ENCODE measurements around the gene CERT1. TPM values are rescaled to one million over a fixed set of nuclear protein-coding genes. Genes with fewer than 3 reads are reported as not detected.
A peak's percentile ranks its signal among the peaks of the same experiment; 100 is the strongest.
"Not testable (repeated sequence)": the region's sequence is repeated elsewhere in the genome, so short reads cannot be mapped to it uniquely, and the experiment has no call there.

Gene CERT1
- polyA plus RNA-seq, 2 donors, result 13.4 to 13.5 TPM

DNA sequence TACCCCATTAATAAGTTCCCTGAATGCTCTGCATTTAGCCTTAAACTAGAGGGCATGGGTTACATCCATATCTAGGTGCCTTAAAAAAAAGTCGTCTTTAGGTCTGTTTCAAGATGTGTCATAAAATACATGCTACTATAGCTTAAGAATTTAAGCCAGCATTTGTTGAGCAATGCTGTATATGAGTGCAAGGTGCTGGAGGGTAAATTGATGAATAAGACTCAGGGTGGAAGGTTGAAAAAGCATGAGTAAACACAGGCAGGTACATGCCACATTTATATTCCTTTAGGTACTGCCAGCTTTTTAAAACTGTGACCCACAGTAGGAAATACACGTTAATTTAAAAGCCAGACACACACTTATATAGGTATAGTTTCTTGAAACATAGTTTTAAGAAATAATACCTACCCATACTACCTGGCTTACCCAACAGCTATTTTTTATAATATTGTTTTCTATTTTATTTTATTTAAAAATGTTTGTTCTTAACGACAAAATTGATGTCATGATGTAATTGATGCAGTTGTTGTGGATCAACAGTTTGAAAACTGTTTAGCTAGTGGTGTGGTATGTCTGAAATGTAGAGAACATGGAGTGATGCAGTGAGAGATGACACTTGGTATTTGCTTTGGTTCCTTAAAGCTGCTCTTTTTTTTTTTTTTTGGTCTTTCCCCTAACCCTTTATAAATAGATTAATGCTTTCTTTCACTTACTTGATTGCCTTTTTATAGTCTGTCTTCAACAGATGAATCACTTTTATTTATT, 170.5 kb downstream of the CERT1 start:
- 46 to 55% methylated on average over 3 of the region's 3 CpGs for WGBS, 2 donors
- no peaks in the 10 kb centered on the region for H3K9me3 ChIP-seq (ENCODE audit: control insufficient read depth in 2 of 2, insufficient read depth in 1 of 2, low read depth in 1 of 2, low read length in 1 of 2)
- H3K36me3 ChIP-seq (ENCODE audit: control insufficient read depth in 2 of 2, insufficient read depth in 2 of 2, low read length in 1 of 2), result peaks cover 0 to under 1% of the 10 kb centered on the region in 2 donors
- H3K27ac ChIP-seq (ENCODE audit: low read depth in 2 of 2, low read length in 1 of 2), result no peak overlapping the region
- H3K4me3 ChIP-seq (ENCODE audit: low read depth in 1 of 2, low read length in 2 of 2), result no peak overlapping the region
- no peaks in the 10 kb centered on the region for H3K27me3 ChIP-seq (ENCODE audit: control insufficient read depth in 1 of 2, insufficient read depth in 2 of 2, low read length in 2 of 2)
- H3K4me1 ChIP-seq (ENCODE audit: control insufficient read depth in 2 of 2, insufficient read depth in 2 of 2, low read length in 1 of 2), result no peaks in the 10 kb centered on the region

DNA sequence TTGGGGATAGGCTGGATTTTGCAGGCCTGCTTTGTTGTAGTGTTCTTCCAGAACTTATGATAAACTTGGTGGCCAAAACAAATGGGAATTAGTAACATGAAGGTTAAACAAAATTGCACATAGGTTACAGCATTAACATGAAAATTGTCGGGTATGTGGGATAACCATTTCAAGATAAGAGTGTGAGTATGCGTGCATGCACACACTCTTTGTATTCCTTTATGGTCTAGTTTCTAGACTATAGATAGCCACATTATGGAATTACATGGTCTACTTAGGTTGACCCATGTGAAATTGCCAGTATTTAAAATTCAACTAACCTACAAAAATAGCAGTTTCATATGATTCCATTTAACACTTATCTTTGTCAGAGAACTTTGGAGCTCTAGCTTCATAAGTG, 173.0 kb downstream of the CERT1 start:
- no peak overlapping the region for H3K27ac ChIP-seq (ENCODE audit: low read depth in 2 of 2, low read length in 1 of 2)

DNA sequence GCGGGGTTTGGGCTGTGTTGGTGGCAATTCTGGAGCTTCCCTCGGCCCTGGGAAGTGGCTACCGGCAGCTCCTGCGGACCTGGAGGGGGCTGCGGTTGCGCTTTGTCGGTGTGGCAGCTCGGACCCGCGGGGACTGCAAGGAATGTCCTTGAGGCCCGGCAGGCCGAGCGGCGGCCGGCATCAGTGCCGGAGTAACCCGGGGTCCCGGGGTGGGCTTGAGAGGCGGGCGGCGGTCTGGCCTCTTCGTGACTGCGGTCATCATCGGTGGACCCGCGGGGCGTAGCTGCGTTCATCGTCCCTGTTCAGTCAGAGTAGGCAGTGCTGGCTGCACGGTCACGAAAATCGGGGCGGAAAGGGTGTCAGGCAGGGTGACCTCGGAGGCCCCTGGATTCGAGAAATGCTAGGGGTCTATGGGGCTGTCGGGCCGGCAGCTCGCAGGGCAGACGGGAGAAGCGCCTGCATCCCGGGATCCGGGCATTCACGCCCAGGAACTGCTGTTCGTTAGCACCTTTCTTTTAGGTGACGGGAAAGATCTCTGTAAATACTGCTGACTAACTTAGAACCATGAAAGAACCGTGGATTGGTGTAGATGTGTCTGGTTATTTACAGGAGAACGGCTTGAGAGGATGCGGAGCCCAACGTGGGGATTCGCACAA, 173.9 kb downstream of the CERT1 start:
- Histone ChIP-seq H3K4me1 (ENCODE audit: control insufficient read depth in 2 of 2, insufficient read depth in 2 of 2, low read length in 1 of 2) (no peaks in the 10 kb centered on the region), H3K4me3 (ENCODE audit: low read depth in 1 of 2, low read length in 2 of 2) (peak overlapping the region; percentile 72 to 77), H3K36me3 (ENCODE audit: control insufficient read depth in 2 of 2, insufficient read depth in 2 of 2, low read length in 1 of 2) (no peaks in the 10 kb centered on the region), H3K9me3 (ENCODE audit: control insufficient read depth in 2 of 2, insufficient read depth in 1 of 2, low read depth in 1 of 2, low read length in 1 of 2) (no peaks in the 10 kb centered on the region), H3K27ac (ENCODE audit: low read depth in 2 of 2, low read length in 1 of 2) (peak overlapping the region; percentile 88 to 94), H3K27me3 (ENCODE audit: control insufficient read depth in 1 of 2, insufficient read depth in 2 of 2, low read length in 2 of 2) (no peaks in the 10 kb centered on the region)
- 0% methylated on average over 47 to 50 of the region's 50 CpGs for WGBS, 2 donors

More for the DNA sequence above, 173.0 kb downstream of the CERT1 start:
- Histone ChIP-seq H3K36me3 (ENCODE audit: control insufficient read depth in 2 of 2, insufficient read depth in 2 of 2, low read length in 1 of 2) (no peaks in the 10 kb centered on the region), H3K27me3 (ENCODE audit: control insufficient read depth in 1 of 2, insufficient read depth in 2 of 2, low read length in 2 of 2) (no peaks in the 10 kb centered on the region), H3K4me3 (ENCODE audit: low read depth in 1 of 2, low read length in 2 of 2) (peak overlapping the region; percentile 72 to 77), H3K9me3 (ENCODE audit: control insufficient read depth in 2 of 2, insufficient read depth in 1 of 2, low read depth in 1 of 2, low read length in 1 of 2) (no peaks in the 10 kb centered on the region), H3K4me1 (ENCODE audit: control insufficient read depth in 2 of 2, insufficient read depth in 2 of 2, low read length in 1 of 2) (no peaks in the 10 kb centered on the region)
- WGBS, 2 donors, result 56 to 57% methylated on average over 2 of the region's 2 CpGs

DNA sequence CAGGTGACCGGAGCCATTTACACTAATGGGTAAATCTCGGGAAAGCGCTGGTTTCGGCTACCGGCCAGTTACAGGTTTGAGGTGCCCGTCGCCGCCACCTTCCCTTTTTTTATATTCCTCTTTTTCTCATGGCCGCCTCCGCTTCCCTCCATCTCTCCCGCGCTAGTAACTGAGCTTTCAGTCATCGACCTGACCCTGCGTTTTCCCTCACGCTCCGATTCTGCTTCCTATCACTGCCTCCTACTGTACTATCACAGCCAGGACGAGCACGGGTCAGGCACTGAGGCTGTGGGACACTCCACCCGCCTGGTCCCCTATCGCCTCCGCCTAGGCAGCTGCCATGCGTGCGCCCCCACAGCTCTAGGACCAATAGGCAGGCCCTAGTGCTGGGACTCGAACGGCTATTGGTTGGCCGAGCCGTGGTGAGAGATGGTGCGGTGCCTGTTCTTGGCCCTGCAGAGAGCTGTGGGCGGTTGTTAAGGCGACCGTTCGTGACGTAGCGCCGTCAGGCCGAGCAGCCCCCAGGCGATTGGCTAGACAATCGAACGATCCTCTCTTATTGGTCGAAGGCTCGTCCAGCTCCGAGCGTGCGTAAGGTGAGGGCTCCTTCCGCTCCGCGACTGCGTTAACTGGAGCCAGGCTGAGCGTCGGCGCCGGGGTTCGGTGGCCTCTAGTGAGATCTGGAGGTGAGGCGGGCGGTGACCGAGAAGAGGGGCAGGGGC, 174.7 kb downstream of the CERT1 start, which contains the start of gene HMGCR:
Gene HMGCR (plus strand): TSS at position 606 of the 722 bp plus-strand sequence. CDS start 5,386 bp downstream, outside the sequence.
- Histone ChIP-seq H3K27ac (ENCODE audit: low read depth in 2 of 2, low read length in 1 of 2) (peak within 1 kb of the TSS; percentile 95 to 97), H3K4me3 (ENCODE audit: low read depth in 1 of 2, low read length in 2 of 2) (peak within 1 kb of the TSS; percentile 72 to 77), H3K9me3 (ENCODE audit: control insufficient read depth in 2 of 2, insufficient read depth in 1 of 2, low read depth in 1 of 2, low read length in 1 of 2) (no peaks in the 10 kb centered on the region), H3K27me3 (ENCODE audit: control insufficient read depth in 1 of 2, insufficient read depth in 2 of 2, low read length in 2 of 2) (no peaks in the 10 kb centered on the region), H3K4me1 (ENCODE audit: control insufficient read depth in 2 of 2, insufficient read depth in 2 of 2, low read length in 1 of 2) (no peaks in the 10 kb centered on the region), H3K36me3 (ENCODE audit: control insufficient read depth in 2 of 2, insufficient read depth in 2 of 2, low read length in 1 of 2) (no peaks in the 10 kb centered on the region)
- WGBS, 2 donors, result 0 to 1% methylated on average over 56 of the region's 56 CpGs

DNA sequence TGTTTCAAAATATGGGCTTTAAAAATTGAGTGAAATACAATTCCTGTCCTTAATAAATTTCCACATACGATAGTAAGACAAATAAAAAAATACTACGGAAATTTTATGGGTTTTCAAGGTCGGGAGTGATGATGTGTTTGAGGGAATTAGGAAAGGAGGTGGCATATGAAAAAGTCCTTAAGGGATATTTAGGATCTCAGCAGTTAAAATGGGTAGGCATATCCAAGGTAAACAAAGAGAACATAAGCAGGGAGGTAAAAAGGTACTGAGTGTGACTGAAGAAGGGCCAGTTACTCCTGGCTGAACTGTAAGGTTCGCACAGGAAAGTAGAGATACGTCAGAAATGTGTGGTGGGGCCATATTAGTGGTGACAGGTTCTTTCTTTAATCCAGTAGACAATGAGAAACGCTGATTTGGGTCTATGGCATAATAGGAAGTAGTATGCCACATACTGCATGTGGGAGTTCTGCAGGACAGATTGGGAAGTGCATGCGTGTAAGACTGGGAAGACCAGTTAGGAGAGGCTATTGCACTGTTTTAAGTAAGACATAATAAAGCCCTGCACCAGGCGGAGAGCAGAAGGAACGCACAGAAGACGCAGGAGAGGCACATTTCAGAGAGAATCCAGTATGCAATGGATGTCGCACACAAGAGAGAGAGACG, 175.3 kb downstream of the CERT1 start:
- Histone ChIP-seq H3K4me3 (ENCODE audit: low read depth in 1 of 2, low read length in 2 of 2) (peak overlapping the region; percentile 65 to 66), H3K36me3 (ENCODE audit: control insufficient read depth in 2 of 2, insufficient read depth in 2 of 2, low read length in 1 of 2) (no peaks in the 10 kb centered on the region), H3K27ac (ENCODE audit: low read depth in 2 of 2, low read length in 1 of 2) (peak overlapping the region; percentile 95 to 97), H3K9me3 (ENCODE audit: control insufficient read depth in 2 of 2, insufficient read depth in 1 of 2, low read depth in 1 of 2, low read length in 1 of 2) (no peaks in the 10 kb centered on the region), H3K4me1 (ENCODE audit: control insufficient read depth in 2 of 2, insufficient read depth in 2 of 2, low read length in 1 of 2) (no peaks in the 10 kb centered on the region), H3K27me3 (ENCODE audit: control insufficient read depth in 1 of 2, insufficient read depth in 2 of 2, low read length in 2 of 2) (no peaks in the 10 kb centered on the region)
- WGBS, 2 donors, result 9 to 11% methylated on average over 12 of the region's 12 CpGs

DNA sequence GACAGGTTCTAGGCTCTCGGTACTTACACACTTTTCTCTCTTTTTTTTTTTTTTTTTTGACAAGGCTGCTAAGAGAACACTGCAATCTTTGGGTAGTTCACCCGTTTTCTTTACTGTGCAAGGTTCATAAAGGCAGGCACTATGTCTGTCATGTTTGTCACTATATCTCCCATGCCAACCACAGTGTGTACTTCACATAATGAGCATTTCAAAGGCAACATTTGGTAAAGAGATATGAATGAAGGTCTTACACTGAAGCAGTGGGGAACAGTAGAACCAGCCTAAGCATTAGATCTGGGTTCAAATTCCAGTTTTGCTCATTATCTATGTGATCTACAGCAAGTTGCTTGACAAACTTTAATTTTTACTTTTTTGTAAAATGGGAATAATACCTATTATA, 175.9 kb downstream of the CERT1 start:
- Histone ChIP-seq H3K27me3 (ENCODE audit: control insufficient read depth in 1 of 2, insufficient read depth in 2 of 2, low read length in 2 of 2) (no peaks in the 10 kb centered on the region), H3K4me3 (ENCODE audit: low read depth in 1 of 2, low read length in 2 of 2) (no peak overlapping the region), H3K9me3 (ENCODE audit: control insufficient read depth in 2 of 2, insufficient read depth in 1 of 2, low read depth in 1 of 2, low read length in 1 of 2) (no peaks in the 10 kb centered on the region), H3K36me3 (ENCODE audit: control insufficient read depth in 2 of 2, insufficient read depth in 2 of 2, low read length in 1 of 2) (no peaks in the 10 kb centered on the region), H3K4me1 (ENCODE audit: control insufficient read depth in 2 of 2, insufficient read depth in 2 of 2, low read length in 1 of 2) (no peaks in the 10 kb centered on the region), H3K27ac (ENCODE audit: low read depth in 2 of 2, low read length in 1 of 2) (no peak overlapping the region)
- WGBS, 2 donors, result 74 to 76% methylated on average over 2 of the region's 2 CpGs

DNA sequence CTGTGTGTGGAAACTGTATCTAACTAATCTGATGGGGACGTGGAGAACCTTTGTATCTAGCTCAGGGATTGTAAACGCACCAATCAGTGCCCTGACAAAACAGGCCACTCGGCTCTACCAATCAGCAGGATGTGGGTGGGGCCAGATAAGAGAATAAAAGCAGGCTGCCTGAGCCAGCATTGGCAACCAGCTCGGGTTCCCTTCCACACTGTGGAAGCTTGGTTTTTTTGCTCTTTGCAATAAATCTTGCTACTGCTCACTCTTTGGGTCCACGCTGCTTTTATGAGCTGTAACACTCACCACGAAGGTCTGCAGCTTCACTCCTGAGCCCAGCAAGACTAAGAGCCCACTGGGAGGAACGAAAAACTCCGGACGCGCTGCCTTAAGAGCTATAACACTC, 177.0 kb downstream of the CERT1 start:
- not testable (repeated sequence) for H3K9me3 ChIP-seq (ENCODE audit: control insufficient read depth in 2 of 2, insufficient read depth in 1 of 2, low read depth in 1 of 2, low read length in 1 of 2); H3K36me3 ChIP-seq (ENCODE audit: control insufficient read depth in 2 of 2, insufficient read depth in 2 of 2, low read length in 1 of 2); H3K4me3 ChIP-seq (ENCODE audit: low read depth in 1 of 2, low read length in 2 of 2); H3K4me1 ChIP-seq (ENCODE audit: control insufficient read depth in 2 of 2, insufficient read depth in 2 of 2, low read length in 1 of 2); H3K27me3 ChIP-seq (ENCODE audit: control insufficient read depth in 1 of 2, insufficient read depth in 2 of 2, low read length in 2 of 2); H3K27ac ChIP-seq (ENCODE audit: low read depth in 2 of 2, low read length in 1 of 2)
- 85 to 91% methylated on average over 9 of the region's 10 CpGs for WGBS, 2 donors

DNA sequence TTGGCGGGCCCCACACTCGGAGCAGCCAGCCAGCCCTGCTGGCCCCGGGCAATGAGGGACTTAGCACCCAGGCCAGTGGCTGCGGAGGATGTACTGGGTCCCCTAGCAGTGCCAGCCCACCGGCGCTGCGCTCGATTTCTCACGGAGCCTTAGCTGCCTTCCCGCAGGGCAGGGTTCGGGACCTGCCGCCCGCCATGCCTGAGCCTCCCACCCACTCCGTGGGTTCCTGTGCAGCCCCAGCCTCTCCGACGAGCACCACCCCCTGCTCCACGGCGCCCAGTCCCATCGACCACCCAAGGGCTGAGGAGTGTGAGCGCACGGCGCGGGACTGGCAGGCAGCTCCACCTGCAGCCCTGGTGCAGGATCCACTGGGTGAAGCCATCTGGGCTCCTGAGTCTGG, 177.7 kb downstream of the CERT1 start:
- H3K4me3 ChIP-seq (ENCODE audit: low read depth in 1 of 2, low read length in 2 of 2); H3K9me3 ChIP-seq (ENCODE audit: control insufficient read depth in 2 of 2, insufficient read depth in 1 of 2, low read depth in 1 of 2, low read length in 1 of 2); H3K36me3 ChIP-seq (ENCODE audit: control insufficient read depth in 2 of 2, insufficient read depth in 2 of 2, low read length in 1 of 2); H3K4me1 ChIP-seq (ENCODE audit: control insufficient read depth in 2 of 2, insufficient read depth in 2 of 2, low read length in 1 of 2); H3K27me3 ChIP-seq (ENCODE audit: control insufficient read depth in 1 of 2, insufficient read depth in 2 of 2, low read length in 2 of 2); H3K27ac ChIP-seq (ENCODE audit: low read depth in 2 of 2, low read length in 1 of 2): not testable (repeated sequence)
- 94 to 95% methylated on average over 19 to 23 of the region's 23 CpGs for WGBS, 2 donors

Data from esophagus (tissue), 2 donors.